HEK293 (cell line): ENCODE results near the gene E2F1.

Source experiments
- FEZF1 ChIP-seq: fragments of 450-650 bp; formaldehyde crosslinking; IDR thresholded peaks from 2 replicates; pipeline ENCODE4 v1.5.1; 2016; ENCODE audit warnings: missing biosample characterization, missing genetic modification characterization
- GLI2 ChIP-seq: fragments of 450-650 bp; formaldehyde crosslinking; IDR thresholded peaks from 2 replicates; pipeline ENCODE4; 2017; ENCODE audit warnings: missing biosample characterization, missing genetic modification characterization, low read depth, borderline replicate concordance
- GLIS2 ChIP-seq: fragments of 450-650 bp; formaldehyde crosslinking; IDR thresholded peaks from 2 replicates; pipeline ENCODE4 v1.5.1; 2016; ENCODE audit warnings: missing biosample characterization, missing genetic modification characterization
- SCRT1 ChIP-seq: fragments of 450-650 bp; formaldehyde crosslinking; IDR thresholded peaks from 2 replicates; pipeline ENCODE4 v1.5.1; 2016; ENCODE audit warnings: missing biosample characterization, missing genetic modification characterization, borderline replicate concordance
- TCF7L2 ChIP-seq: IDR thresholded peaks from 2 replicates; pipeline ENCODE4 v1.6.1; 2011; ENCODE audit warnings: low read depth, mild to moderate bottlenecking, inconsistent platforms, low read length, moderate library complexity, borderline replicate concordance
- ZBTB7A ChIP-seq: fragments of 450-650 bp; formaldehyde crosslinking; IDR thresholded peaks from 2 replicates; pipeline ENCODE4 v1.5.1; 2016; ENCODE audit warnings: low read depth, missing biosample characterization, missing genetic modification characterization
- ZFP3 ChIP-seq: fragments of 450-650 bp; formaldehyde crosslinking; IDR thresholded peaks from 2 replicates; pipeline ENCODE4 v1.5.1; 2016; ENCODE audit warnings: low read depth, missing biosample characterization, missing genetic modification characterization
- ZFP37 ChIP-seq: fragments of 450-650 bp; formaldehyde crosslinking; IDR thresholded peaks from 2 replicates; pipeline ENCODE4 v1.5.1; 2016; ENCODE audit warnings: missing biosample characterization, missing genetic modification characterization
- ZFP69B ChIP-seq: fragments of 450-650 bp; formaldehyde crosslinking; IDR thresholded peaks from 2 replicates; pipeline ENCODE4 v1.5.1; 2016; ENCODE audit warnings: missing biosample characterization, missing genetic modification characterization
- ZIC2 ChIP-seq: fragments of 450-650 bp; formaldehyde crosslinking; IDR thresholded peaks from 2 replicates; pipeline ENCODE4 v1.5.1; 2016; ENCODE audit warnings: missing biosample characterization, missing genetic modification characterization
- ZNF169 ChIP-seq: fragments of 450-650 bp; formaldehyde crosslinking; IDR thresholded peaks from 2 replicates; pipeline ENCODE4 v1.5.1; 2016; ENCODE audit warnings: missing biosample characterization, missing genetic modification characterization
- ZNF184 ChIP-seq: fragments of 450-650 bp; IDR thresholded peaks from 2 replicates; pipeline ENCODE4 v1.5.1; 2018; ENCODE audit warnings: missing biosample characterization, mild to moderate bottlenecking, missing genetic modification characterization
- ZNF221 ChIP-seq: fragments of 450-650 bp; formaldehyde crosslinking; IDR thresholded peaks from 2 replicates; pipeline ENCODE4 v1.5.1; 2017; ENCODE audit warnings: missing biosample characterization, missing genetic modification characterization, borderline replicate concordance
- ZNF223 ChIP-seq: fragments of 450-650 bp; formaldehyde crosslinking; IDR thresholded peaks from 2 replicates; pipeline ENCODE4 v1.5.1; 2016; ENCODE audit warnings: missing biosample characterization, missing genetic modification characterization
- ZNF362 ChIP-seq: fragments of 450-650 bp; formaldehyde crosslinking; IDR thresholded peaks from 2 replicates; pipeline ENCODE4 v1.5.1; 2016; ENCODE audit warnings: missing biosample characterization, missing genetic modification characterization
- ZNF398 ChIP-seq: fragments of 450-650 bp; formaldehyde crosslinking; IDR thresholded peaks from 2 replicates; pipeline ENCODE4 v1.5.1; 2017; ENCODE audit warnings: missing biosample characterization, missing genetic modification characterization
- ZNF529 ChIP-seq: fragments of 450-650 bp; formaldehyde crosslinking; IDR thresholded peaks from 2 replicates; pipeline ENCODE4 v1.5.1; 2017; ENCODE audit warnings: missing genetic modification characterization, missing biosample characterization; ENCODE audit not compliant: insufficient replicate concordance
- ZNF548 ChIP-seq: fragments of 450-650 bp; formaldehyde crosslinking; IDR thresholded peaks from 2 replicates; pipeline ENCODE4 v1.5.1; 2016; ENCODE audit warnings: missing biosample characterization, missing genetic modification characterization
- ZNF558 ChIP-seq: fragments of 450-650 bp; formaldehyde crosslinking; IDR thresholded peaks from 2 replicates; pipeline ENCODE4 v1.5.1; 2016; ENCODE audit warnings: missing biosample characterization, missing genetic modification characterization
- ZNF571 ChIP-seq: fragments of 450-650 bp; formaldehyde crosslinking; IDR thresholded peaks from 2 replicates; pipeline ENCODE4 v1.5.0; 2017; ENCODE audit warnings: missing biosample characterization, missing genetic modification characterization
- ZNF621 ChIP-seq: fragments of 450-650 bp; formaldehyde crosslinking; IDR thresholded peaks from 2 replicates; pipeline ENCODE4 v1.5.1; 2017; ENCODE audit warnings: missing biosample characterization, missing genetic modification characterization
- ZNF623 ChIP-seq: fragments of 450-650 bp; formaldehyde crosslinking; IDR thresholded peaks from 2 replicates; pipeline ENCODE4 v1.5.1; 2016; ENCODE audit warnings: missing biosample characterization, missing genetic modification characterization
- ZNF837 ChIP-seq: fragments of 450-650 bp; formaldehyde crosslinking; IDR thresholded peaks from 2 replicates; pipeline ENCODE4 v1.5.1; 2016; ENCODE audit warnings: missing biosample characterization, missing genetic modification characterization
- ZSCAN5A ChIP-seq: fragments of 450-650 bp; formaldehyde crosslinking; IDR thresholded peaks from 2 replicates; pipeline ENCODE4 v1.5.1; 2016; ENCODE audit warnings: missing biosample characterization, missing genetic modification characterization
- TF ChIP-seq, protein P1 (sequence below): fragments of 450-650 bp; formaldehyde crosslinking; IDR thresholded peaks from 2 replicates; pipeline ENCODE4 v1.5.1; 2016; ENCODE audit warnings: missing biosample characterization, missing genetic modification characterization
- TF ChIP-seq, protein P2 (sequence below): fragments of 450-650 bp; formaldehyde crosslinking; IDR thresholded peaks from 2 replicates; pipeline ENCODE4 v1.5.1; 2017; ENCODE audit warnings: missing biosample characterization, missing genetic modification characterization
- TF ChIP-seq, protein P3 (sequence below): fragments of 450-650 bp; formaldehyde crosslinking; IDR thresholded peaks from 2 replicates; pipeline ENCODE4 v1.5.1; 2017; ENCODE audit warnings: missing biosample characterization, missing genetic modification characterization
- TF ChIP-seq, protein P4 (sequence below): fragments of 450-650 bp; formaldehyde crosslinking; IDR thresholded peaks from 2 replicates; pipeline ENCODE4 v1.5.1; 2016; ENCODE audit warnings: missing biosample characterization, missing genetic modification characterization

Gene E2F1

GRCh38 chr20:33731693-33732165 is 45.5 kb upstream of the E2F1 start, which contains the start of gene ZNF341 (continued):
- TF ChIP-seq ZSCAN5A (peak; percentile 45; the same call in 1 of the 2 replicates), ZFP3 (tag by site-specific recombination) (no peak), ZNF529 (tag by site-specific recombination) (no peak), ZNF548 (tag by site-specific recombination) (no peak), FEZF1 (tag by site-specific recombination) (no peak), ZNF398 (tag by site-specific recombination) (no peak), ZNF558 (tag by site-specific recombination) (no peak), ZFP37 (tag by site-specific recombination) (peak; percentile 62; the same call in 1 of the 2 replicates), ZNF223 (tag by site-specific recombination) (no peak), ZNF169 (tag by site-specific recombination) (no peak), TCF7L2 (no peak), SCRT1 (no peak), ZNF221 (tag by site-specific recombination) (no peak), ZNF184 (tag by site-specific recombination) (no peak), ZIC2 (tag by site-specific recombination) (no peak), ZFP69B (tag by site-specific recombination) (0 out of 2 replicates have a peak, but pooled peaks have one; percentile 37), GLIS2 (tag by site-specific recombination) (no peak; the same call in 1 of the 2 replicates), ZNF621 (tag by site-specific recombination) (no peak), GLI2 (tag by site-specific recombination) (no peak; the same call in 1 of the 2 replicates), ZNF571 (tag by site-specific recombination) (no peak), ZNF623 (tag by site-specific recombination) (no peak), ZNF362 (no peak), ZNF837 (no peak), ZBTB7A (peak; percentile 71)
- TF ChIP-seq, protein P1, sequence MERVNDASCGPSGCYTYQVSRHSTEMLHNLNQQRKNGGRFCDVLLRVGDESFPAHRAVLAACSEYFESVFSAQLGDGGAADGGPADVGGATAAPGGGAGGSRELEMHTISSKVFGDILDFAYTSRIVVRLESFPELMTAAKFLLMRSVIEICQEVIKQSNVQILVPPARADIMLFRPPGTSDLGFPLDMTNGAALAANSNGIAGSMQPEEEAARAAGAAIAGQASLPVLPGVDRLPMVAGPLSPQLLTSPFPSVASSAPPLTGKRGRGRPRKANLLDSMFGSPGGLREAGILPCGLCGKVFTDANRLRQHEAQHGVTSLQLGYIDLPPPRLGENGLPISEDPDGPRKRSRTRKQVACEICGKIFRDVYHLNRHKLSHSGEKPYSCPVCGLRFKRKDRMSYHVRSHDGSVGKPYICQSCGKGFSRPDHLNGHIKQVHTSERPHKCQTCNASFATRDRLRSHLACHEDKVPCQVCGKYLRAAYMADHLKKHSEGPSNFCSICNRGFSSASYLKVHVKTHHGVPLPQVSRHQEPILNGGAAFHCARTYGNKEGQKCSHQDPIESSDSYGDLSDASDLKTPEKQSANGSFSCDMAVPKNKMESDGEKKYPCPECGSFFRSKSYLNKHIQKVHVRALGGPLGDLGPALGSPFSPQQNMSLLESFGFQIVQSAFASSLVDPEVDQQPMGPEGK (tag by site-specific recombination) = peak; percentile 66
- TF ChIP-seq, protein P2, sequence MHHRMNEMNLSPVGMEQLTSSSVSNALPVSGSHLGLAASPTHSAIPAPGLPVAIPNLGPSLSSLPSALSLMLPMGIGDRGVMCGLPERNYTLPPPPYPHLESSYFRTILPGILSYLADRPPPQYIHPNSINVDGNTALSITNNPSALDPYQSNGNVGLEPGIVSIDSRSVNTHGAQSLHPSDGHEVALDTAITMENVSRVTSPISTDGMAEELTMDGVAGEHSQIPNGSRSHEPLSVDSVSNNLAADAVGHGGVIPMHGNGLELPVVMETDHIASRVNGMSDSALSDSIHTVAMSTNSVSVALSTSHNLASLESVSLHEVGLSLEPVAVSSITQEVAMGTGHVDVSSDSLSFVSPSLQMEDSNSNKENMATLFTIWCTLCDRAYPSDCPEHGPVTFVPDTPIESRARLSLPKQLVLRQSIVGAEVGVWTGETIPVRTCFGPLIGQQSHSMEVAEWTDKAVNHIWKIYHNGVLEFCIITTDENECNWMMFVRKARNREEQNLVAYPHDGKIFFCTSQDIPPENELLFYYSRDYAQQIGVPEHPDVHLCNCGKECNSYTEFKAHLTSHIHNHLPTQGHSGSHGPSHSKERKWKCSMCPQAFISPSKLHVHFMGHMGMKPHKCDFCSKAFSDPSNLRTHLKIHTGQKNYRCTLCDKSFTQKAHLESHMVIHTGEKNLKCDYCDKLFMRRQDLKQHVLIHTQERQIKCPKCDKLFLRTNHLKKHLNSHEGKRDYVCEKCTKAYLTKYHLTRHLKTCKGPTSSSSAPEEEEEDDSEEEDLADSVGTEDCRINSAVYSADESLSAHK (tag by site-specific recombination) = no peak
- TF ChIP-seq, protein P3, sequence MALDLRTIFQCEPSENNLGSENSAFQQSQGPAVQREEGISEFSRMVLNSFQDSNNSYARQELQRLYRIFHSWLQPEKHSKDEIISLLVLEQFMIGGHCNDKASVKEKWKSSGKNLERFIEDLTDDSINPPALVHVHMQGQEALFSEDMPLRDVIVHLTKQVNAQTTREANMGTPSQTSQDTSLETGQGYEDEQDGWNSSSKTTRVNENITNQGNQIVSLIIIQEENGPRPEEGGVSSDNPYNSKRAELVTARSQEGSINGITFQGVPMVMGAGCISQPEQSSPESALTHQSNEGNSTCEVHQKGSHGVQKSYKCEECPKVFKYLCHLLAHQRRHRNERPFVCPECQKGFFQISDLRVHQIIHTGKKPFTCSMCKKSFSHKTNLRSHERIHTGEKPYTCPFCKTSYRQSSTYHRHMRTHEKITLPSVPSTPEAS (tag by site-specific recombination) = no peak
- TF ChIP-seq, protein P4, sequence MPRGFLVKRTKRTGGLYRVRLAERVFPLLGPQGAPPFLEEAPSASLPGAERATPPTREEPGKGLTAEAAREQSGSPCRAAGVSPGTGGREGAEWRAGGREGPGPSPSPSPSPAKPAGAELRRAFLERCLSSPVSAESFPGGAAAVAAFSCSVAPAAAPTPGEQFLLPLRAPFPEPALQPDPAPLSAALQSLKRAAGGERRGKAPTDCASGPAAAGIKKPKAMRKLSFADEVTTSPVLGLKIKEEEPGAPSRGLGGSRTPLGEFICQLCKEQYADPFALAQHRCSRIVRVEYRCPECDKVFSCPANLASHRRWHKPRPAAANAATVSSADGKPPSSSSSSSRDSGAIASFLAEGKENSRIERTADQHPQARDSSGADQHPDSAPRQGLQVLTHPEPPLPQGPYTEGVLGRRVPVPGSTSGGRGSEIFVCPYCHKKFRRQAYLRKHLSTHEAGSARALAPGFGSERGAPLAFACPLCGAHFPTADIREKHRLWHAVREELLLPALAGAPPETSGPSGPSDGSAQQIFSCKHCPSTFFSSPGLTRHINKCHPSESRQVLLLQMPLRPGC = 0 out of 2 replicates have a peak, but pooled peaks have one; percentile 45
